GM12801 (cell line): ENCODE results near the gene DSC1.

Source experiments
- TF ChIP-seq, protein P1 (sequence below): IDR thresholded peaks from one replicate; pipeline ENCODE4 v1.5.1; 2011; ENCODE audit warnings: control low read depth; ENCODE audit not compliant: insufficient read length; ENCODE audit errors: extremely low read depth

The DSC1 gene

DNA sequence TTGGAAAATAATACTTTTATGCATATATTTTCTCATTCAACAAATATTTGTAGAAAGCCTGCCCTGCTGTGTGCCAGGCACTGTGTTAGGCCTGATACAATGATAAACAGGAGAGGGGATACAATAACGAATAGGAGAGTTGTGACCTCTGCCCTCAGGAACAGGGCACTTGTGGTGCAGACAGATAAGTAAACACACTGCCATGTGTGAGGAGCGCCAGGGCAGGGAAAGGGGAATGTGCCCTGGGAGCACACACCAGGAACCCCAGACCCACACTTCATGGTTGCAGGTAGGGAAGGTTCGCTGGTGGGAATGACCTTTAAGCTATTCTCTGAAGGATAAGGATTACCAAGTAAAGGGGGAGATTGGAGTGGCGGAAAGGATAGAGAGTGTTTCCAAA is 42.2 kb upstream of the DSC1 start:
- TF ChIP-seq, protein P1, sequence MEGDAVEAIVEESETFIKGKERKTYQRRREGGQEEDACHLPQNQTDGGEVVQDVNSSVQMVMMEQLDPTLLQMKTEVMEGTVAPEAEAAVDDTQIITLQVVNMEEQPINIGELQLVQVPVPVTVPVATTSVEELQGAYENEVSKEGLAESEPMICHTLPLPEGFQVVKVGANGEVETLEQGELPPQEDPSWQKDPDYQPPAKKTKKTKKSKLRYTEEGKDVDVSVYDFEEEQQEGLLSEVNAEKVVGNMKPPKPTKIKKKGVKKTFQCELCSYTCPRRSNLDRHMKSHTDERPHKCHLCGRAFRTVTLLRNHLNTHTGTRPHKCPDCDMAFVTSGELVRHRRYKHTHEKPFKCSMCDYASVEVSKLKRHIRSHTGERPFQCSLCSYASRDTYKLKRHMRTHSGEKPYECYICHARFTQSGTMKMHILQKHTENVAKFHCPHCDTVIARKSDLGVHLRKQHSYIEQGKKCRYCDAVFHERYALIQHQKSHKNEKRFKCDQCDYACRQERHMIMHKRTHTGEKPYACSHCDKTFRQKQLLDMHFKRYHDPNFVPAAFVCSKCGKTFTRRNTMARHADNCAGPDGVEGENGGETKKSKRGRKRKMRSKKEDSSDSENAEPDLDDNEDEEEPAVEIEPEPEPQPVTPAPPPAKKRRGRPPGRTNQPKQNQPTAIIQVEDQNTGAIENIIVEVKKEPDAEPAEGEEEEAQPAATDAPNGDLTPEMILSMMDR: no peak

DNA sequence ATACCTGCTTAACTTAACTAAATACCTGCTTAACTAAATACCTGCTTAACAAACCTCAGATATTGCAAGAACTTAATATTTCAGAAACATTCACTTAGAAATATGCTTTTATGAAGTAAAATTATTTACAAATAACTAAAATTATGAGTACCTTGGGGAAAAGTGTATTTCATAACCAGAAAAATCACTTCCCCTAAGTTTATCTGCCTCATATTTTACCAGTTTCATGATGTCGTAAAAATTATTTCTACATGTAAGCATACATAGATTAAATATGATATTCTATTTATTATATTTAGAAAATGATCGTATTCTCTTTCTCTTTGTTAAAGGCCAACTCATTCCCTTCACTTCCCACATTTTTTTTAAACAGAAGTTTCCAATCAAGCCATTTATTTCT is 41.5 kb upstream of the DSC1 start:
- TF ChIP-seq, protein P1: no peak

GRCh38 chr18:31203794-31204148 is 41.1 kb upstream of the DSC1 start:
- TF ChIP-seq, protein P1: no peak

GRCh38 chr18:31203096-31203793 is 40.6 kb upstream of the DSC1 start:
- TF ChIP-seq, protein P1: no peak

- TF ChIP-seq, protein P1: no peak
Measured at GRCh38 chr18:31199190-31199769, 36.6 kb upstream of the DSC1 start.

GRCh38 chr18:31197676-31198075 is 35.0 kb upstream of the DSC1 start:
- TF ChIP-seq, protein P1: no peak

DNA sequence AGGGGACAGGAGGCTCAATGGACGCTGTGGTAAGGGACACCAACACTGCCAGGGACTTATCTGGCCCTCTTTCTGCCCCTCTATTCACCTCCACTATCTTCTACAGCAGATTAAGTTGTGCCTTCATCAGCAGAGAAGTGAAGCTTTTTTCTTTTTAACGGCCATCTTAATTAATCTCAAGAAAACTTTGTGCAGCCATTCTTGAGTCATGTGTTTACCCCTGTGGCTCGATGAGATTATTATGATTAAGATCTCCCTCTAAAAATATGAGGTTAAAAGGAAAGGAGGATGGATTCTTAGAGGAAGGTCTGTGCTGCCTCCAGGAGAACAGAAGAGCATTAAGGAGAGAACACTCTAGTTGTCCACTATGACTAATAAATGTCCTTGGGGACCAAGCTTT is 32.4 kb upstream of the DSC1 start:
- TF ChIP-seq, protein P1: no peak
